Activated naive CD8-positive, alpha-beta T cell (primary cell): ENCODE data around the gene VPS26A.

Experiments used
- H3K27ac Mint-ChIP-seq: one replicate; pipeline ENCODE4 v1.8.0; 2021; ENCODE audit warnings: mixed read lengths
- H3K27me3 Mint-ChIP-seq: one replicate; pipeline ENCODE4 v1.8.0; 2021; ENCODE audit warnings: mixed read lengths
- H3K36me3 Mint-ChIP-seq: one replicate; pipeline ENCODE4 v1.8.0; 2021; ENCODE audit warnings: mixed read lengths
- H3K4me1 Mint-ChIP-seq: one replicate; pipeline ENCODE4 v1.8.0; 2021; ENCODE audit warnings: low read depth, mixed read lengths
- H3K4me3 Mint-ChIP-seq: one replicate; pipeline ENCODE4 v1.8.0; 2021; ENCODE audit warnings: mild to moderate bottlenecking, mixed read lengths
- H3K9me3 Mint-ChIP-seq: one replicate; pipeline ENCODE4 v1.8.0; 2021; ENCODE audit warnings: low read depth, mixed read lengths

The VPS26A gene

GRCh38 chr10:69179743-69180524, 56.0 kb downstream of the VPS26A start, which contains the start of gene SUPV3L1:
TSS of gene SUPV3L1 (plus strand) at chr10:69180234. CDS start at chr10:69180292, 58 bp downstream.
- Mint-ChIP-seq H3K27ac (peak within 1 kb of the TSS; percentile 100), H3K4me3 (peak within 1 kb of the TSS; percentile 98), H3K9me3 (no peaks in the 10 kb centered on the region), H3K36me3 (peaks cover 4% of the 10 kb centered on the region), H3K27me3 (no peaks in the 10 kb centered on the region), H3K4me1 (peaks cover 36% of the 10 kb centered on the region)

GRCh38 chr10:69180525-69181204, 56.7 kb downstream of the VPS26A start:
- peak overlapping the region; percentile 98 for H3K4me3 Mint-ChIP-seq
- H3K27ac Mint-ChIP-seq = peak overlapping the region; percentile 100
- H3K27me3 Mint-ChIP-seq = no peaks in the 10 kb centered on the region
- H3K9me3 Mint-ChIP-seq = no peaks in the 10 kb centered on the region
- H3K36me3 Mint-ChIP-seq = peaks cover 4% of the 10 kb centered on the region
- peaks cover 40% of the 10 kb centered on the region for H3K4me1 Mint-ChIP-seq

- Mint-ChIP-seq H3K36me3 (peaks cover 4% of the 10 kb centered on the region), H3K27ac (peak overlapping the region; percentile 100), H3K4me1 (peaks cover 42% of the 10 kb centered on the region), H3K4me3 (peak overlapping the region; percentile 98), H3K27me3 (no peaks in the 10 kb centered on the region), H3K9me3 (no peaks in the 10 kb centered on the region)
Observed at GRCh38 chr10:69181433-69181832, 57.5 kb downstream of the VPS26A start.

GRCh38 chr10:69182005-69182404, 58.0 kb downstream of the VPS26A start:
- Mint-ChIP-seq H3K9me3 (no peaks in the 10 kb centered on the region), H3K36me3 (peaks cover 4% of the 10 kb centered on the region), H3K4me3 (no peak overlapping the region), H3K4me1 (peaks cover 42% of the 10 kb centered on the region), H3K27ac (no peak overlapping the region), H3K27me3 (no peaks in the 10 kb centered on the region)

- H3K27me3 Mint-ChIP-seq = no peaks in the 10 kb centered on the region
- H3K27ac Mint-ChIP-seq = no peak overlapping the region
- H3K9me3 Mint-ChIP-seq = no peaks in the 10 kb centered on the region
- peaks cover 27% of the 10 kb centered on the region for H3K4me1 Mint-ChIP-seq
- H3K36me3 Mint-ChIP-seq = peaks cover 2% of the 10 kb centered on the region
- H3K4me3 Mint-ChIP-seq = no peak overlapping the region
Observed at GRCh38 chr10:69186524-69186923, 62.5 kb downstream of the VPS26A start.

- H3K36me3 Mint-ChIP-seq = peaks cover 6% of the 10 kb centered on the region
- H3K27ac Mint-ChIP-seq = peak overlapping the region; percentile 67
- H3K4me3 Mint-ChIP-seq = no peak overlapping the region
- no peaks in the 10 kb centered on the region for H3K9me3 Mint-ChIP-seq
- peaks cover 3% of the 10 kb centered on the region for H3K4me1 Mint-ChIP-seq
- no peaks in the 10 kb centered on the region for H3K27me3 Mint-ChIP-seq
Observed at GRCh38 chr10:69201045-69201444, 77.1 kb downstream of the VPS26A start.

GRCh38 chr10:69202332-69202731, 78.4 kb downstream of the VPS26A start:
- Mint-ChIP-seq H3K27ac (peak overlapping the region; percentile 29), H3K4me3 (no peak overlapping the region), H3K36me3 (peaks cover 9% of the 10 kb centered on the region), H3K9me3 (no peaks in the 10 kb centered on the region), H3K27me3 (no peaks in the 10 kb centered on the region), H3K4me1 (peaks cover 3% of the 10 kb centered on the region)

- Mint-ChIP-seq H3K4me1 (peaks cover 6% of the 10 kb centered on the region), H3K27ac (no peak overlapping the region), H3K4me3 (no peak overlapping the region), H3K9me3 (no peaks in the 10 kb centered on the region), H3K36me3 (peaks cover 8% of the 10 kb centered on the region), H3K27me3 (no peaks in the 10 kb centered on the region)
Observed at GRCh38 chr10:69208761-69209160, 84.8 kb downstream of the VPS26A start.

GRCh38 chr10:69209787-69210484, 86.0 kb downstream of the VPS26A start:
- H3K36me3 Mint-ChIP-seq = peaks cover 10% of the 10 kb centered on the region
- H3K27ac Mint-ChIP-seq = peak overlapping the region; percentile 22
- peaks cover 2% of the 10 kb centered on the region for H3K27me3 Mint-ChIP-seq
- no peaks in the 10 kb centered on the region for H3K9me3 Mint-ChIP-seq
- no peak overlapping the region for H3K4me3 Mint-ChIP-seq
- H3K4me1 Mint-ChIP-seq = peaks cover 5% of the 10 kb centered on the region

GRCh38 chr10:69211104-69211503, 87.1 kb downstream of the VPS26A start:
- Mint-ChIP-seq H3K27ac (no peak overlapping the region), H3K4me1 (peaks cover 11% of the 10 kb centered on the region), H3K9me3 (no peaks in the 10 kb centered on the region), H3K4me3 (no peak overlapping the region), H3K27me3 (peaks cover 2% of the 10 kb centered on the region), H3K36me3 (peaks cover 8% of the 10 kb centered on the region)

GRCh38 chr10:69211524-69211923, 87.5 kb downstream of the VPS26A start:
- H3K27ac Mint-ChIP-seq = no peak overlapping the region
- no peak overlapping the region for H3K4me3 Mint-ChIP-seq
- H3K36me3 Mint-ChIP-seq = peaks cover 5% of the 10 kb centered on the region
- H3K9me3 Mint-ChIP-seq = no peaks in the 10 kb centered on the region
- peaks cover 11% of the 10 kb centered on the region for H3K4me1 Mint-ChIP-seq
- H3K27me3 Mint-ChIP-seq = peaks cover 2% of the 10 kb centered on the region

- peaks cover 3% of the 10 kb centered on the region for H3K36me3 Mint-ChIP-seq
- no peaks in the 10 kb centered on the region for H3K9me3 Mint-ChIP-seq
- peaks cover 2% of the 10 kb centered on the region for H3K27me3 Mint-ChIP-seq
- H3K4me3 Mint-ChIP-seq = no peak overlapping the region
- peaks cover 11% of the 10 kb centered on the region for H3K4me1 Mint-ChIP-seq
- no peak overlapping the region for H3K27ac Mint-ChIP-seq
Observed at GRCh38 chr10:69213591-69214311, 89.8 kb downstream of the VPS26A start.

- Mint-ChIP-seq H3K4me1 (peaks cover 10% of the 10 kb centered on the region), H3K27me3 (peaks cover 2% of the 10 kb centered on the region), H3K36me3 (peaks cover 3% of the 10 kb centered on the region), H3K9me3 (no peaks in the 10 kb centered on the region), H3K4me3 (no peak overlapping the region), H3K27ac (no peak overlapping the region)
Observed at GRCh38 chr10:69214666-69215131, 90.7 kb downstream of the VPS26A start.

GRCh38 chr10:69215405-69216171, 91.6 kb downstream of the VPS26A start:
- no peak overlapping the region for H3K27ac Mint-ChIP-seq
- H3K9me3 Mint-ChIP-seq = no peaks in the 10 kb centered on the region
- peaks cover 7% of the 10 kb centered on the region for H3K4me1 Mint-ChIP-seq
- peaks cover 3% of the 10 kb centered on the region for H3K36me3 Mint-ChIP-seq
- H3K4me3 Mint-ChIP-seq = peak overlapping the region; percentile 39
- peaks cover 2% of the 10 kb centered on the region for H3K27me3 Mint-ChIP-seq
